ENCODE measurements around the gene PNLIPRP2. TPM values are rescaled to one million over a fixed set of nuclear protein-coding genes. Genes with fewer than 3 reads are reported as not detected.

Gene PNLIPRP2
- total RNA-seq, 1 donor from 2014 or later: not detected

- Mint-ChIP-seq H3K9me3 (ENCODE audit: low read depth) (no peaks in the 10 kb centered on the region), H3K36me3 (ENCODE audit: insufficient read depth) (no peaks in the 10 kb centered on the region), H3K4me1 (ENCODE audit: low read depth) (peaks cover 3% of the 10 kb centered on the region), H3K4me3 (ENCODE audit: low read depth) (no peak overlapping the region), H3K27ac (no peak overlapping the region), H3K27me3 (peaks cover 15% of the 10 kb centered on the region)
- TF ChIP-seq CTCF (IDR thresholded peaks at IDR 0.05; ENCODE audit: unreplicated experiment): no peak
- no peak for DNase-seq (ENCODE audit: low spot score, unreplicated experiment)
Measured at GRCh38 chr10:116686632-116687031, 65.9 kb downstream of the PNLIPRP2 start.

GRCh38 chr10:116687633-116688032 lies 66.9 kb downstream of the PNLIPRP2 start:
- peaks cover 15% of the 10 kb centered on the region for H3K27me3 Mint-ChIP-seq
- no peaks in the 10 kb centered on the region for H3K36me3 Mint-ChIP-seq (ENCODE audit: insufficient read depth)
- no peak overlapping the region for H3K4me3 Mint-ChIP-seq (ENCODE audit: low read depth)
- H3K4me1 Mint-ChIP-seq (ENCODE audit: low read depth): peaks cover 2% of the 10 kb centered on the region
- H3K27ac Mint-ChIP-seq: no peak overlapping the region
- no peak for TF ChIP-seq CTCF (IDR thresholded peaks at IDR 0.05; ENCODE audit: unreplicated experiment)
- no peaks in the 10 kb centered on the region for H3K9me3 Mint-ChIP-seq (ENCODE audit: low read depth)
- DNase-seq (ENCODE audit: low spot score, unreplicated experiment): no peak

- no peak for DNase-seq (ENCODE audit: low spot score, unreplicated experiment)
- Mint-ChIP-seq H3K4me3 (ENCODE audit: low read depth) (no peak overlapping the region), H3K27me3 (peaks cover 15% of the 10 kb centered on the region), H3K9me3 (ENCODE audit: low read depth) (no peaks in the 10 kb centered on the region), H3K4me1 (ENCODE audit: low read depth) (peaks cover 3% of the 10 kb centered on the region), H3K27ac (no peak overlapping the region), H3K36me3 (ENCODE audit: insufficient read depth) (no peaks in the 10 kb centered on the region)
- no peak for TF ChIP-seq CTCF (IDR thresholded peaks at IDR 0.05; ENCODE audit: unreplicated experiment)
Measured at GRCh38 chr10:116688241-116688711, 67.5 kb downstream of the PNLIPRP2 start.

- Mint-ChIP-seq H3K4me1 (ENCODE audit: low read depth) (peaks cover 2% of the 10 kb centered on the region), H3K4me3 (ENCODE audit: low read depth) (no peak overlapping the region), H3K9me3 (ENCODE audit: low read depth) (no peaks in the 10 kb centered on the region), H3K27ac (no peak overlapping the region), H3K27me3 (peaks cover 15% of the 10 kb centered on the region), H3K36me3 (ENCODE audit: insufficient read depth) (no peaks in the 10 kb centered on the region)
- DNase-seq (ENCODE audit: low spot score, unreplicated experiment): no peak
- no peak for TF ChIP-seq CTCF (IDR thresholded peaks at IDR 0.05; ENCODE audit: unreplicated experiment)
Measured at GRCh38 chr10:116688741-116689495, 68.2 kb downstream of the PNLIPRP2 start.

- H3K27me3 Mint-ChIP-seq: peaks cover 15% of the 10 kb centered on the region
- peaks cover 10% of the 10 kb centered on the region for H3K4me1 Mint-ChIP-seq (ENCODE audit: low read depth)
- no peaks in the 10 kb centered on the region for H3K36me3 Mint-ChIP-seq (ENCODE audit: insufficient read depth)
- H3K27ac Mint-ChIP-seq: no peak overlapping the region
- no peak for TF ChIP-seq CTCF (IDR thresholded peaks at IDR 0.05; ENCODE audit: unreplicated experiment)
- no peak overlapping the region for H3K4me3 Mint-ChIP-seq (ENCODE audit: low read depth)
- no peaks in the 10 kb centered on the region for H3K9me3 Mint-ChIP-seq (ENCODE audit: low read depth)
- no peak for DNase-seq (ENCODE audit: low spot score, unreplicated experiment)
Measured at GRCh38 chr10:116689744-116690143, 69.0 kb downstream of the PNLIPRP2 start.
